Activated CD4-positive, CD25-positive, alpha-beta regulatory T cell (primary cell): ENCODE data around the gene ZDHHC7.
"Not testable (repeated sequence)": the region's sequence is repeated elsewhere in the genome, so short reads cannot be mapped to it uniquely, and the experiment has no call there.

Experiments
- DNase-seq, 4 experiments: peaks; one replicate each; lab custom pipeline; 2025; lab: John Stamatoyannopoulos, UW

The ZDHHC7 gene

GRCh38 chr16:84938616-84939015, 72.7 kb downstream of the ZDHHC7 start:
- not testable (repeated sequence) for DNase-seq

- no peak for DNase-seq
These were observed 73.9 kb downstream of the ZDHHC7 start for GRCh38 chr16:84937196-84938005.

- DNase-seq, result no peak
These were observed 77.3 kb downstream of the ZDHHC7 start for GRCh38 chr16:84933774-84934631.

- no peak for DNase-seq
These were observed 78.7 kb downstream of the ZDHHC7 start for GRCh38 chr16:84932681-84933080.

GRCh38 chr16:84931506-84931905, 79.8 kb downstream of the ZDHHC7 start:
- DNase-seq, result no peak

GRCh38 chr16:84931107-84931494, 80.2 kb downstream of the ZDHHC7 start:
- no peak for DNase-seq

- no peak for DNase-seq
These were observed 80.8 kb downstream of the ZDHHC7 start for GRCh38 chr16:84930298-84931106.

- DNase-seq, result no peak
These were observed 81.7 kb downstream of the ZDHHC7 start for GRCh38 chr16:84929421-84930297.

- no peak for DNase-seq
These were observed 82.5 kb downstream of the ZDHHC7 start for GRCh38 chr16:84928679-84929420.

- no peak for DNase-seq
These were observed 83.4 kb downstream of the ZDHHC7 start for GRCh38 chr16:84927621-84928591.

- DNase-seq, result no peak
These were observed 84.9 kb downstream of the ZDHHC7 start for GRCh38 chr16:84926462-84926861.

GRCh38 chr16:84925773-84926372, 85.5 kb downstream of the ZDHHC7 start:
- no peak for DNase-seq

GRCh38 chr16:84925092-84925772, 86.1 kb downstream of the ZDHHC7 start:
- DNase-seq, result peak; percentile 25 to 58 (median 30)

- no peak for DNase-seq
These were observed 86.8 kb downstream of the ZDHHC7 start for GRCh38 chr16:84924331-84925091.
